ENCODE results near the gene NSMCE3.

NSMCE3 gene

GRCh38 chr15:29266052-29266582, 3.5 kb downstream of the NSMCE3 start:
- H3K4me3 ChIP-seq (ENCODE audit: low read depth, low read length): no peak overlapping the region
- no peak for DNase-seq (ENCODE audit: low read depth)
- TF ChIP-seq CTCF (IDR thresholded peaks at IDR 0.05; ENCODE audit: low read depth, low read length, missing control alignments): no peak
- in situ Hi-C loops (cut with HindIII; ENCODE audit: low sequenced_read_pairs): no loop called here

DNA sequence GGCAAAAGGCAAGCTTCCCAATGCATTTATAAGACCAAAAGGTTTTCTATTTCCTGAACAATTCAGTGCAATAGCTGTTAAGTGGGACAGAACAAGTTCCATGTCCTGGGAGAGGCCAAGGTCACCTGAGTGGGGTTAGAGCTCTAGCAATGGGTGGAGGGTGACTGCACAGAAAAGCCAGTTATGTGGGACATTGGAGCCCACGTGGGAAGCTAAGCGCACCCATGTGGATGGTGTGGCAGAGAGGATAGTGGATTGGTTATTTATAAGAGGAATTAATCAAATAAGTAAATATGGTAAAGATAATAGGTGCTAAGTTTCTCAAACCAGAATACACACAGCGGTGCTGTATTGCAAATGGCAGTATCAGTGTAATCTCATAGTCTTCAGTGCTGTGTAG, 6.3 kb downstream of the NSMCE3 start:
- in situ Hi-C loops (cut with HindIII; ENCODE audit: low sequenced_read_pairs): no loop called here
- DNase-seq (ENCODE audit: low read depth): no peak
- TF ChIP-seq CTCF (IDR thresholded peaks at IDR 0.05; ENCODE audit: low read depth, low read length, missing control alignments): no peak

GRCh38 chr15:29262738-29263137, 6.9 kb downstream of the NSMCE3 start:
- no peak for DNase-seq (ENCODE audit: low read depth)
- no peak for TF ChIP-seq CTCF (IDR thresholded peaks at IDR 0.05; ENCODE audit: low read depth, low read length, missing control alignments)
- in situ Hi-C loops (cut with HindIII; ENCODE audit: low sequenced_read_pairs): no loop called here

More for the DNA sequence above, 6.3 kb downstream of the NSMCE3 start:
- no peak overlapping the region for H3K4me3 ChIP-seq (ENCODE audit: low read depth, low read length)

DNA sequence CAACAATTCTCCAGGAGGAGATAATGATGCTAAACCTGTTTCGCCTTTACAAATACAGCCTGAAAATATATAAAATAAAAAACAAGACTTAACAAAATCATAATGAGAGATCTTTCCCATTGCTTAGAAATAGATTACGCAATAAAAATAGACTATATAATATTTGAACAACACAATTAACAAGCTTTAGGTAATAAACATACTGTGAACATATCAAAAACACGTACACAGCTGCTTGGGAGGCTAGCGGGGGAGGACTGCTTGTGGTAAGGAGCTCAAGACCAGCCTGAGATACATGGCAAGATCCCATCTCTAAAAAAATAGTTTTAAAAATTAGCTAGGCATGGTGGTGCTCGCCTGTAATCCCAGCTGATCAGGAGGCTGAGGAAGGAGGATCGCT, 8.7 kb downstream of the NSMCE3 start:
- no peak overlapping the region for H3K4me3 ChIP-seq (ENCODE audit: low read depth, low read length)
- DNase-seq (ENCODE audit: low read depth): no peak
- TF ChIP-seq CTCF (IDR thresholded peaks at IDR 0.05; ENCODE audit: low read depth, low read length, missing control alignments): no peak
- in situ Hi-C loops (cut with HindIII; ENCODE audit: low sequenced_read_pairs): no loop called here

More at GRCh38 chr15:29262738-29263137, 6.9 kb downstream of the NSMCE3 start:
- H3K4me3 ChIP-seq (ENCODE audit: low read depth, low read length): no peak overlapping the region

DNA sequence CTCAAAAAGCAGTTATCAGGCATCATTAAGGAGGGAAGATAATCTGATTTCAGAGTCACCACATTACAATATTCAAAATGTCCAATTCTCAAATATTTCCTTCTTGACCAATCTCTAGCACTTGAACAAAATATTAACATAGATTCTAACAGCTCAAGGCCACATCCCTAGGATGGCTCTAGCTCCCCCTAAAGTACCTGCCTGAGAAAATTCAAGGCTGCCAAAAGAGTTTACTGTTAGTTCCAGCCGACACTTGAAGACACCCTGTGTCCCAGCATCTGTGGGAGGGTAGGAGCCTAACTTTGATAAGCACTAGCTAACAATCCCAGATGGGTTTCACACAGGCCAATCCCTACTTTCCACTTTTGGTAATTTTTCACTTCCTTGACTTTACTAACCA, 10.4 kb downstream of the NSMCE3 start:
- H3K4me3 ChIP-seq (ENCODE audit: low read depth, low read length): no peak overlapping the region
- no peak for DNase-seq (ENCODE audit: low read depth)
- in situ Hi-C loops (cut with HindIII; ENCODE audit: low sequenced_read_pairs): no loop called here
- no peak for TF ChIP-seq CTCF (IDR thresholded peaks at IDR 0.05; ENCODE audit: low read depth, low read length, missing control alignments)

GRCh38 chr15:29252234-29252633, 17.4 kb downstream of the NSMCE3 start:
- no peak for TF ChIP-seq CTCF (IDR thresholded peaks at IDR 0.05; ENCODE audit: low read depth, low read length, missing control alignments)
- in situ Hi-C loops (cut with HindIII; ENCODE audit: low sequenced_read_pairs): no loop called here
- no peak overlapping the region for H3K4me3 ChIP-seq (ENCODE audit: low read depth, low read length)
- DNase-seq (ENCODE audit: low read depth): no peak

Measured in astrocyte of the cerebellum (primary cell).